H1 (cell line): ENCODE results near the gene OR10H1. TPM values are rescaled to one million over a fixed set of nuclear protein-coding genes. Genes with fewer than 3 reads are reported as not detected.

ENCODE experiments used
- CTCF ChIA-PET: fragments of 300-600 bp; sonication (Branson Sonifier 250); formaldehyde crosslinking; loops from one replicate; lab custom pipeline; 2021; ENCODE audit not compliant: partially characterized antibody; lab: Charles Lee
- POLR2A ChIA-PET: fragments of 300-600 bp; sonication (Branson Sonifier 250); formaldehyde crosslinking; loops from one replicate; lab custom pipeline; 2021; ENCODE audit warnings: inconsistent platforms; ENCODE audit not compliant: partially characterized antibody; lab: Charles Lee
- DNase-seq, 2 experiments: peaks; one replicate each; pipeline versions ENCODE4 v3.0.0 to v3.0.0-alpha.2; 2010 to 2022; ENCODE audit warnings: low spot score in 2 of 2, low read depth in 1 of 2, mixed read lengths in 1 of 2
- FAIRE-seq: peaks from 2 replicates; lab custom pipeline; 2011; peaks lifted over from hg19 to GRCh38; lab: Jason Lieb, UNC
- H2AFZ ChIP-seq: 2 replicates; pipeline ENCODE4 v1.8.1; 2012; ENCODE audit warnings: low read length, inconsistent platforms
- H2AK5ac ChIP-seq: 2 replicates; pipeline ENCODE4 v1.6.1; 2013; ENCODE audit warnings: low read depth, low read length
- H2BK120ac ChIP-seq: replicated peaks from 2 replicates; pipeline ENCODE3; 2013; ENCODE audit warnings: low read depth, low read length, inconsistent platforms
- H2BK12ac ChIP-seq: 2 replicates; pipeline ENCODE4 v1.6.1; 2013; ENCODE audit warnings: low read depth, low read length
- H2BK15ac ChIP-seq: 2 replicates; pipeline ENCODE4 v1.6.1; 2013; ENCODE audit warnings: low read length
- H2BK20ac ChIP-seq: 2 replicates; pipeline ENCODE4 v1.6.1; 2013; ENCODE audit warnings: low read length
- H2BK5ac ChIP-seq: 2 replicates; pipeline ENCODE4 v1.6.1; 2013; ENCODE audit warnings: low read depth, low read length
- H3K14ac ChIP-seq: 2 replicates; pipeline ENCODE4 v1.6.1; 2013; ENCODE audit warnings: inconsistent platforms; ENCODE audit not compliant: insufficient read length
- H3K18ac ChIP-seq: 2 replicates; pipeline ENCODE4 v1.6.1; 2013; ENCODE audit warnings: low read length; ENCODE audit errors: extremely low read depth
- H3K23ac ChIP-seq: 2 replicates; pipeline ENCODE4 v1.6.1; 2013; ENCODE audit warnings: inconsistent platforms; ENCODE audit not compliant: insufficient read length
- H3K23me2 ChIP-seq: 2 replicates; pipeline ENCODE4 v1.6.1; 2013; ENCODE audit warnings: low read depth, low read length
- H3K27ac ChIP-seq: 2 replicates; pipeline ENCODE4 v1.6.1; 2011; ENCODE audit warnings: low read depth, low read length, inconsistent platforms
- H3K27me3 ChIP-seq, 4 experiments: replicated peaks in 1 of 4; 1 replicate in 1 of 4; 2 replicates in 3 of 4; pipeline versions ENCODE4 v1.6.1 to v1.8.1; 2011 to 2013; ENCODE audit warnings: low read length in 3 of 4, mild to moderate bottlenecking in 3 of 4, inconsistent platforms in 2 of 4, mixed read lengths in 2 of 4, moderate library complexity in 1 of 4; ENCODE audit not compliant: control insufficient read depth in 3 of 4, insufficient read depth in 3 of 4; ENCODE audit errors: extremely low read depth in 1 of 4
- H3K36me3 ChIP-seq, 4 experiments: 2 replicates each; pipeline versions ENCODE4 v1.6.1 to v1.8.1; 2011 to 2013; ENCODE audit warnings: mild to moderate bottlenecking in 4 of 4, low read length in 3 of 4, moderate library complexity in 2 of 4, control low read depth in 1 of 4, inconsistent platforms in 1 of 4; ENCODE audit not compliant: insufficient read depth in 4 of 4, control insufficient read depth in 2 of 4
- H3K4ac ChIP-seq: replicated peaks from 2 replicates; pipeline ENCODE3; 2013; ENCODE audit warnings: low read length, low read depth, mixed read lengths, inconsistent platforms; ENCODE audit not compliant: insufficient read length
- H3K4me1 ChIP-seq, 4 experiments: replicated peaks in 1 of 4; 1 replicate in 1 of 4; 2 replicates in 3 of 4; pipeline versions ENCODE4 v1.6.1 to v1.8.1; 2011 to 2013; ENCODE audit warnings: low read length in 3 of 4, inconsistent platforms in 2 of 4, mixed read lengths in 1 of 4; ENCODE audit not compliant: insufficient read depth in 4 of 4, control insufficient read depth in 3 of 4
- H3K4me2 ChIP-seq, 2 experiments: 2 replicates each; pipeline versions ENCODE4 v1.6.1 to v1.8.1; 2011 to 2013; ENCODE audit warnings: low read depth in 2 of 2, low read length in 2 of 2, control low read depth in 1 of 2, inconsistent platforms in 1 of 2, mild to moderate bottlenecking in 1 of 2; ENCODE audit not compliant: insufficient read depth in 1 of 2
- H3K4me3 ChIP-seq, 4 experiments: fragments of 200-600, 300-600 bp in 1 of 4; sonication (generic), shearing (Covaris generic), sonication (Bioruptor Twin) in 1 of 4; 2 replicates each; pipeline versions ENCODE4 v1.5.1 to v1.8.1; 2011 to 2016; ENCODE audit warnings: low read length in 4 of 4, low read depth in 3 of 4, control low read depth in 2 of 4, inconsistent platforms in 2 of 4, mild to moderate bottlenecking in 2 of 4, mixed read lengths in 1 of 4, moderate library complexity in 1 of 4; ENCODE audit not compliant: insufficient read depth in 2 of 4; ENCODE audit errors: extremely low read depth in 1 of 4
- H3K56ac ChIP-seq: replicated peaks from 2 replicates; pipeline ENCODE3; 2013; ENCODE audit warnings: low read depth, mild to moderate bottlenecking, mixed read lengths, low read length, inconsistent platforms; ENCODE audit not compliant: insufficient read length
- H3K79me1 ChIP-seq: 2 replicates; pipeline ENCODE4 v1.6.1; 2013; ENCODE audit warnings: low read depth, low read length, control low read depth
- H3K79me2 ChIP-seq, 2 experiments: 2 replicates each; pipeline versions ENCODE4 v1.6.1 to v1.8.1; 2012 to 2013; ENCODE audit warnings: low read length in 2 of 2, mild to moderate bottlenecking in 2 of 2, inconsistent platforms in 1 of 2; ENCODE audit not compliant: insufficient read depth in 2 of 2, control insufficient read depth in 1 of 2
- H3K9ac ChIP-seq, 4 experiments: replicated peaks in 1 of 4; 1 replicate in 1 of 4; 2 replicates in 3 of 4; pipeline versions ENCODE4 v1.6.1 to v1.8.1; 2011 to 2013; ENCODE audit warnings: low read depth in 3 of 4, low read length in 3 of 4, control low read depth in 2 of 4, mild to moderate bottlenecking in 2 of 4, moderate library complexity in 2 of 4, inconsistent platforms in 1 of 4; ENCODE audit errors: extremely low read depth in 1 of 4
- H3K9me3 ChIP-seq, 2 experiments: 2 replicates each; pipeline versions ENCODE4 v1.6.1 to v1.8.1; 2012 to 2013; ENCODE audit warnings: mild to moderate bottlenecking in 2 of 2, moderate library complexity in 2 of 2, control low read depth in 1 of 2, inconsistent platforms in 1 of 2, low read depth in 1 of 2, low read length in 1 of 2, mixed read lengths in 1 of 2; ENCODE audit not compliant: insufficient read depth in 2 of 2
- H4K20me1 ChIP-seq, 2 experiments: replicated peaks in 1 of 2; 2 replicates each; pipeline versions ENCODE3 to v1.8.1; 2011 to 2013; ENCODE audit warnings: inconsistent platforms in 2 of 2, low read length in 2 of 2, mild to moderate bottlenecking in 1 of 2; ENCODE audit not compliant: insufficient read depth in 2 of 2, control insufficient read depth in 1 of 2
- H4K5ac ChIP-seq: 2 replicates; pipeline ENCODE4 v1.6.1; 2013; ENCODE audit warnings: low read length, low read depth, mixed read lengths, inconsistent platforms; ENCODE audit not compliant: insufficient read length
- H4K8ac ChIP-seq: 2 replicates; pipeline ENCODE4 v1.8.0; 2013; ENCODE audit warnings: mild to moderate bottlenecking, moderate library complexity, low read length, inconsistent platforms; ENCODE audit not compliant: insufficient read depth; ENCODE audit errors: extremely low read depth
- H4K91ac ChIP-seq: replicated peaks from 2 replicates; pipeline ENCODE3; 2013; ENCODE audit warnings: low read length, mixed read lengths, inconsistent platforms; ENCODE audit not compliant: insufficient read length
- BRCA1 ChIP-seq: IDR thresholded peaks from 2 replicates; pipeline ENCODE4 v1.6.1; 2012; ENCODE audit warnings: low read depth, low read length, improper control_type of control experiment
- FOSL1 ChIP-seq: IDR thresholded peaks from 2 replicates; pipeline ENCODE4 v1.6.1; 2011; ENCODE audit warnings: mild to moderate bottlenecking, low read depth, low read length, moderate library complexity; ENCODE audit not compliant: insufficient read depth
- SP4 ChIP-seq: IDR thresholded peaks from 2 replicates; pipeline ENCODE4 v1.6.1; 2012; ENCODE audit warnings: low read length, inconsistent platforms
- ZNF274 ChIP-seq: IDR thresholded peaks from 2 replicates; pipeline ENCODE4 v1.7.0; 2012; ENCODE audit warnings: low read length, borderline replicate concordance; ENCODE audit errors: extremely low read depth
- WGBS, 2 experiments: shearing (Covaris generic) in 1 of 2; methylation state at CpG; one replicate each; pipeline versions ENCODE4 v1.1.6 to v1.1.7; 2013 to 2015; ENCODE audit warnings: low lambda C conversion rate in 2 of 2, mixed read lengths in 2 of 2, inconsistent platforms in 1 of 2, low coverage in 1 of 2, missing lambda C conversion rate in 1 of 2; ENCODE audit not compliant: insufficient replicate concordance in 2 of 2, insufficient coverage in 1 of 2, insufficient read length in 1 of 2; ENCODE audit errors: extremely low coverage in 1 of 2, missing lambda C conversion rate in 1 of 2; 5-methylcytosine and 5-hydroxymethylcytosine counted together
- long read RNA-seq, 2 experiments: library from RNA in 1 of 2; library from capped mRNA in 1 of 2; stranded (forward); transcript quantifications; one replicate each; pipeline ENCODE4 v2.0.0, GENCODE V29; 2021; ENCODE audit warnings: inconsistent platforms in 1 of 2
- polyA minus RNA-seq, 3 experiments: library from RNA; depleted of rRNA, polyadenylated mRNA; stranded (reverse); fragments of >200 nt; gene quantifications; 1 replicate in 2 of 3; 2 replicates in 1 of 3; pipeline ENCODE4 v1.2.3, GENCODE V29; 2011
- polyA plus RNA-seq, 7 experiments: library from polyadenylated mRNA; depleted of rRNA in 3 of 7; stranded (reverse) in 5 of 7; unstranded in 2 of 7; fragments of >200 nt in 5 of 7; fragments of 200-250 nt in 2 of 7; gene quantifications; 1 replicate in 5 of 7; 2 replicates in 1 of 7; 4 replicates in 1 of 7; pipeline versions ENCODE4 v1.2.1 to v1.2.3, GENCODE V29; 2011 to 2013; ENCODE audit warnings: missing spikeins in 2 of 7, mixed read lengths in 2 of 7
- total RNA-seq: library from RNA; stranded (reverse); fragmentation: NEBNext Ultra II Directional; extraction: Animal tissue kit (Norgen Biotek cat#: 25700); gene quantifications from 2 replicates; pipeline ENCODE4 v1.2.1, GENCODE V29; 2021
- TF ChIP-seq, protein P1 (sequence below): IDR thresholded peaks from 2 replicates; pipeline ENCODE4 v1.6.1; 2012; ENCODE audit warnings: low read length, inconsistent platforms

The OR10H1 gene, protein sequence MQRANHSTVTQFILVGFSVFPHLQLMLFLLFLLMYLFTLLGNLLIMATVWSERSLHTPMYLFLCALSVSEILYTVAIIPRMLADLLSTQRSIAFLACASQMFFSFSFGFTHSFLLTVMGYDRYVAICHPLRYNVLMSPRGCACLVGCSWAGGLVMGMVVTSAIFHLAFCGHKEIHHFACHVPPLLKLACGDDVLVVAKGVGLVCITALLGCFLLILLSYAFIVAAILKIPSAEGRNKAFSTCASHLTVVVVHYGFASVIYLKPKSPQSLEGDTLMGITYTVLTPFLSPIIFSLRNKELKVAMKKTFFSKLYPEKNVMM
- not detected in 2 replicates for total RNA-seq
- not detected in 2 replicates for polyA plus RNA-seq (2011; rRNA removed)
- not detected for polyA plus RNA-seq (2011; cell fraction: cytosol; rRNA removed)
- polyA plus RNA-seq (2011; cell fraction: nucleus; rRNA removed): not detected
- polyA plus RNA-seq (2012, experiment 1 of 2): not detected in 4 replicates
- polyA plus RNA-seq (2012, experiment 2 of 2): not detected
- not detected for polyA plus RNA-seq (2013, experiment 1 of 2)
- not detected for polyA plus RNA-seq (2013, experiment 2 of 2)
- 0.15 TPM in 1 of 2 replicates, not detected in the other for polyA minus RNA-seq (2011; rRNA and poly(A)+ RNA removed)
- polyA minus RNA-seq (2011; cell fraction: cytosol; rRNA and poly(A)+ RNA removed): not detected
- polyA minus RNA-seq (2011; cell fraction: nucleus; rRNA and poly(A)+ RNA removed): not detected
- long read RNA-seq, experiment 1: 0 reads
- long read RNA-seq, experiment 2: 0 reads

DNA sequence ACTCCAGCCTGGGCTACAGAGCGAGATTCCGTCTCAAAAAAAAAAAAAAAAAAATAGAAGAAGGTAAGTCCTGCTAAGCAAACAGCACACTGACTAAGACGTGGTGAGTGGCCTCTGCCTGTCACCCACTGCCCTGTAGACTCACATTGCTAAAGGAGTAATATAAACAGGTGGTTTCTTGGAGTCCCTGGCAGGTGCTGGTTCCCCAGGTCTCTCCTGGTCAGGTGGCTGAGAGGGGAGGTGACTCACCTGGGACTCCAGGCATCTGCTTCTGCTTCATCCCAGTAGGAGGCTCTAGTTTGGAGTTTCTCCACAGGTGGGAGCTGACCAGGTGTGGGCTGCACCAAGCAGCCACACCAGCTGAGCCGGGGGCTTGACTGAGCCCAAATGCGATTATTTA is at the start of gene OR10H1:
OR10H1 (minus strand) TSS at position 359 of the 400 bp plus-strand sequence. CDS start 7,627 bp downstream, outside the sequence.
- Histone ChIP-seq H3K27ac (no peak within 1 kb of the TSS), H2BK20ac (no peak within 1 kb of the TSS), H2BK5ac (no peak within 1 kb of the TSS), H3K23ac (no peak within 1 kb of the TSS), H3K9me3 (peaks cover 60 to 88% of the 10 kb centered on the region in 2 experiments), H2BK120ac (no peak within 1 kb of the TSS), H3K79me2 (no peaks in the 10 kb centered on the region), H3K4me1 (no peaks in the 10 kb centered on the region), H4K5ac (no peak within 1 kb of the TSS), H3K14ac (no peak within 1 kb of the TSS), H3K9ac (no peak within 1 kb of the TSS), H2AFZ (no peak within 1 kb of the TSS), H4K8ac (no peak within 1 kb of the TSS), H3K79me1 (no peaks in the 10 kb centered on the region), H3K18ac (no peak within 1 kb of the TSS), H3K4ac (no peak within 1 kb of the TSS), H3K23me2 (no peaks in the 10 kb centered on the region), H2BK12ac (no peak within 1 kb of the TSS), H2AK5ac (no peak within 1 kb of the TSS), H2BK15ac (no peak within 1 kb of the TSS), H3K36me3 (no peaks in the 10 kb centered on the region), H4K91ac (no peak within 1 kb of the TSS), H3K4me2 (no peak within 1 kb of the TSS), H3K27me3 (no peaks in the 10 kb centered on the region), H3K4me3 (no peak within 1 kb of the TSS), H4K20me1 (no peaks in the 10 kb centered on the region), H3K56ac (no peak within 1 kb of the TSS)
- ChIA-PET CTCF (no interaction called here), POLR2A (no interaction called here)
- DNase-seq: no peak
- 56% methylated on average over 3 of the region's 5 CpGs; no CpG with 5 or more reads in 1 of the 2 experiments for WGBS, 2 experiments
- FAIRE-seq: no peak
- TF ChIP-seq FOSL1: no peak
- TF ChIP-seq BRCA1: no peak
- TF ChIP-seq SP4: no peak
- TF ChIP-seq, protein P1, sequence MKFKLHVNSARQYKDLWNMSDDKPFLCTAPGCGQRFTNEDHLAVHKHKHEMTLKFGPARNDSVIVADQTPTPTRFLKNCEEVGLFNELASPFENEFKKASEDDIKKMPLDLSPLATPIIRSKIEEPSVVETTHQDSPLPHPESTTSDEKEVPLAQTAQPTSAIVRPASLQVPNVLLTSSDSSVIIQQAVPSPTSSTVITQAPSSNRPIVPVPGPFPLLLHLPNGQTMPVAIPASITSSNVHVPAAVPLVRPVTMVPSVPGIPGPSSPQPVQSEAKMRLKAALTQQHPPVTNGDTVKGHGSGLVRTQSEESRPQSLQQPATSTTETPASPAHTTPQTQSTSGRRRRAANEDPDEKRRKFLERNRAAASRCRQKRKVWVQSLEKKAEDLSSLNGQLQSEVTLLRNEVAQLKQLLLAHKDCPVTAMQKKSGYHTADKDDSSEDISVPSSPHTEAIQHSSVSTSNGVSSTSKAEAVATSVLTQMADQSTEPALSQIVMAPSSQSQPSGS: no peak
- TF ChIP-seq ZNF274: no peak
